OCI-M2 (cell line): Measurements from ENCODE around the gene UST.
"Not testable (repeated sequence)": the region's sequence is repeated elsewhere in the genome, so short reads cannot be mapped to it uniquely, and the experiment has no call there.

Experiments
- DNase-seq: peaks from one replicate; lab custom pipeline; 2025; ENCODE audit not compliant: unreplicated experiment; lab: John Stamatoyannopoulos, UW

Gene UST

GRCh38 chr6:148764259-148765020, 17.6 kb downstream of the UST start:
- not testable (repeated sequence) for DNase-seq

- no peak for DNase-seq
Observed at GRCh38 chr6:148765898-148766808, 19.3 kb downstream of the UST start.

- DNase-seq, result no peak
Observed at GRCh38 chr6:148768646-148769270, 21.9 kb downstream of the UST start.

- DNase-seq, result no peak
Observed at GRCh38 chr6:148769304-148769968, 22.6 kb downstream of the UST start.

- no peak for DNase-seq
Observed at GRCh38 chr6:148770408-148771211, 23.8 kb downstream of the UST start.

GRCh38 chr6:148771212-148771601, 24.4 kb downstream of the UST start:
- no peak for DNase-seq

- no peak for DNase-seq
Observed at GRCh38 chr6:148771896-148772554, 25.2 kb downstream of the UST start.

- DNase-seq, result no peak
Observed at GRCh38 chr6:148775161-148775560, 28.3 kb downstream of the UST start.

GRCh38 chr6:148776321-148777308, 29.8 kb downstream of the UST start:
- no peak for DNase-seq

- DNase-seq, result no peak
Observed at GRCh38 chr6:148779142-148779562, 32.3 kb downstream of the UST start.

- DNase-seq, result not testable (repeated sequence)
Observed at GRCh38 chr6:148780423-148780822, 33.6 kb downstream of the UST start.

GRCh38 chr6:148780918-148781436, 34.1 kb downstream of the UST start:
- no peak for DNase-seq

- DNase-seq, result no peak
Observed at GRCh38 chr6:148789948-148790347, 43.1 kb downstream of the UST start.

GRCh38 chr6:148790404-148790803, 43.6 kb downstream of the UST start:
- no peak for DNase-seq

- DNase-seq, result no peak
Observed at GRCh38 chr6:148790817-148791216, 44.0 kb downstream of the UST start.

GRCh38 chr6:148791372-148791771, 44.5 kb downstream of the UST start:
- DNase-seq, result no peak

- no peak for DNase-seq
Observed at GRCh38 chr6:148793721-148794120, 46.9 kb downstream of the UST start.

GRCh38 chr6:148794797-148795196, 48.0 kb downstream of the UST start:
- DNase-seq, result no peak
